PC-3 (cell line): ENCODE measurements around the gene EPO. TPM values are rescaled to one million over a fixed set of nuclear protein-coding genes. Genes with fewer than 3 reads are reported as not detected.

Experiments
- ATAC-seq: fragments of 200-7000 bp; cut with Tn5 transposase; 2 replicates; pipeline ENCODE4 v1.9.1; 2020; ENCODE audit warnings: mild to moderate bottlenecking, moderate library complexity
- BruUV-seq: library from RNA; stranded (reverse); fragments of 400-500 nt; replicated peaks from 2 replicates; lab custom pipeline; 2021; lab: Mats Ljungman, UMichigan
- CTCF ChIA-PET: fragments of 300-600 bp; sonication (Branson Sonifier 250); formaldehyde crosslinking; loops from one replicate; lab custom pipeline; 2022; ENCODE audit warnings: antibody characterized with exemption; lab: Charles Lee
- POLR2A ChIA-PET: fragments of 300-600 bp; sonication (Branson Sonifier 250); formaldehyde crosslinking; loops from one replicate; lab custom pipeline; 2022; ENCODE audit warnings: antibody characterized with exemption; ENCODE audit not compliant: unreplicated experiment; lab: Charles Lee
- DNase-seq: peaks from one replicate; pipeline ENCODE4 v3.0.0-alpha.2; 2015
- H2AFZ ChIP-seq: fragments of 300-600 bp; sonication (generic); 2 replicates; pipeline ENCODE4 v1.6.0; 2016; ENCODE audit warnings: antibody characterized with exemption, low read length
- H3F3A ChIP-seq: fragments of 300-600 bp; sonication (generic); one replicate; pipeline ENCODE4 v1.6.0; 2017; ENCODE audit warnings: antibody characterized with exemption, low read length, control low read depth, mild to moderate bottlenecking; ENCODE audit not compliant: unreplicated experiment
- H3K27ac ChIP-seq: fragments of 300-600 bp; sonication (generic); 2 replicates; pipeline ENCODE4 v1.5.1; 2016; ENCODE audit warnings: mild to moderate bottlenecking, low read length
- H3K27me3 ChIP-seq: fragments of 300-600 bp; sonication (generic); 2 replicates; pipeline ENCODE4 v1.6.1; 2016; ENCODE audit warnings: low read length, mixed read lengths
- H3K36me3 ChIP-seq: fragments of 300-600 bp; sonication (generic); 2 replicates; pipeline ENCODE4 v1.6.1; 2016; ENCODE audit warnings: low read depth, mixed run types, low read length, mixed read lengths
- H3K4me1 ChIP-seq: fragments of 300-600 bp; sonication (generic); 2 replicates; pipeline ENCODE4 v1.5.1; 2016; ENCODE audit warnings: low read length; ENCODE audit not compliant: insufficient read depth
- H3K4me2 ChIP-seq: fragments of 300-600 bp; sonication (generic); 2 replicates; pipeline ENCODE4 v1.6.0; 2016; ENCODE audit warnings: low read length
- H3K4me3 ChIP-seq: fragments of 300-600 bp; sonication (generic); 2 replicates; pipeline ENCODE4 v1.5.1; 2016; ENCODE audit warnings: mild to moderate bottlenecking, low read length, mixed read lengths
- H3K79me2 ChIP-seq: fragments of 300-600 bp; sonication (generic); 2 replicates; pipeline ENCODE4 v1.6.1; 2017; ENCODE audit warnings: low read length, mixed read lengths
- H3K9ac ChIP-seq: fragments of 300-600 bp; sonication (generic); 2 replicates; pipeline ENCODE4 v1.6.0; 2016; ENCODE audit warnings: mild to moderate bottlenecking, low read length
- H3K9me2 ChIP-seq: fragments of 300-600 bp; sonication (generic); replicated peaks from 2 replicates; pipeline ENCODE4 v1.6.1; 2016; ENCODE audit warnings: mixed run types, low read length, mixed read lengths
- H3K9me3 ChIP-seq: fragments of 300-600 bp; sonication (generic); 2 replicates; pipeline ENCODE4 v1.6.1; 2016; ENCODE audit warnings: low read length, mixed read lengths
- H4K20me1 ChIP-seq: fragments of 300-600 bp; sonication (generic); 2 replicates; pipeline ENCODE4 v1.6.1; 2016; ENCODE audit warnings: low read length, mixed read lengths
- CTCF ChIP-seq: fragments of 300-600 bp; sonication (generic); conservative IDR thresholded peaks from 2 replicates; pipeline ENCODE4 v1.5.1; 2017; ENCODE audit warnings: antibody characterized with exemption, low read depth, mild to moderate bottlenecking, low read length
- EZH2 ChIP-seq: fragments of 300-600 bp; sonication (generic); IDR thresholded peaks from one replicate; pipeline ENCODE4 v1.6.1; 2017; ENCODE audit warnings: antibody characterized with exemption, mild to moderate bottlenecking, low read length; ENCODE audit not compliant: unreplicated experiment
- EZH2phosphoT487 ChIP-seq: fragments of 300-600 bp; sonication (generic); IDR thresholded peaks from 2 replicates; pipeline ENCODE4 v1.6.1; 2018; ENCODE audit warnings: mild to moderate bottlenecking, antibody characterized with exemption, low read length, borderline replicate concordance
- intact Hi-C: fragments of 100-400 bp; cut with micrococcal nuclease; formaldehyde crosslinking; loops from 2 replicates; pipeline ENCODE4 v1.9.0; 2023
- total RNA-seq: library from RNA; depleted of rRNA; stranded (reverse); fragments of >200 nt; gene quantifications from 2 replicates; pipeline ENCODE4 v1.2.3, GENCODE V29; 2014

EPO gene
- total RNA-seq, 1 experiment from 2014 or later, result not detected

GRCh38 chr7:100692578-100692961 lies 27.7 kb upstream of the EPO start:
- peaks cover 5% of the 10 kb centered on the region for H4K20me1 ChIP-seq
- H3K9me2 ChIP-seq, result no peaks in the 10 kb centered on the region
- ChIA-PET CTCF (interaction anchor here (0.7 kb wide), 2 partner anchors 33 to 54 kb away, joined by 4 read pairs; no protein-coding TSS in a partner anchor), POLR2A (interaction anchor here (0.7 to 1.1 kb wide), 2 partner anchors 19 to 80 kb away, joined by 3 to 6 read pairs; partner anchors contain the start of genes GNB2 and MOSPD3)
- no peak for DNase-seq
- peak overlapping the region; percentile 90 for H3K4me2 ChIP-seq
- no peak for ATAC-seq
- H3K4me1 ChIP-seq, result peaks cover 12% of the 10 kb centered on the region
- no peaks in the 10 kb centered on the region for H3F3A ChIP-seq
- TSS peak; percentile 44 for BruUV-seq
- H3K4me3 ChIP-seq, result peak overlapping the region; percentile 96
- TF ChIP-seq EZH2, result no peak
- TF ChIP-seq EZH2phosphoT487, result no peak
- no peak for TF ChIP-seq CTCF
- H3K27me3 ChIP-seq, result no peaks in the 10 kb centered on the region
- H3K27ac ChIP-seq, result no peak overlapping the region
- H3K79me2 ChIP-seq, result peaks cover 54% of the 10 kb centered on the region
- intact Hi-C loops, result loop anchor here (5.0 kb wide), 1 partner anchor 105 kb away; the partner anchor contains the start of genes FBXO24 and LRCH4
- H3K9me3 ChIP-seq, result no peaks in the 10 kb centered on the region
- H3K9ac ChIP-seq, result peak overlapping the region; percentile 91
- H3K36me3 ChIP-seq, result no peaks in the 10 kb centered on the region; the same call in none of the 2 replicates
- no peak overlapping the region for H2AFZ ChIP-seq

GRCh38 chr7:100693312-100694097 lies 26.8 kb upstream of the EPO start:
- Histone ChIP-seq H3F3A (no peaks in the 10 kb centered on the region), H3K79me2 (peaks cover 52% of the 10 kb centered on the region), H3K9me2 (no peaks in the 10 kb centered on the region), H3K9ac (peak overlapping the region; percentile 91), H3K4me2 (peak overlapping the region; percentile 90), H3K27me3 (no peaks in the 10 kb centered on the region), H3K4me1 (peaks cover 12% of the 10 kb centered on the region), H3K9me3 (no peaks in the 10 kb centered on the region), H2AFZ (no peak overlapping the region), H3K4me3 (peak overlapping the region; percentile 96), H3K27ac (no peak overlapping the region), H4K20me1 (peaks cover 5% of the 10 kb centered on the region), H3K36me3 (no peaks in the 10 kb centered on the region; the same call in none of the 2 replicates)
- CTCF ChIA-PET, result interaction anchor here (0.6 to 0.7 kb wide), 2 partner anchors 55 to 81 kb away, joined by 4 read pairs; partner anchors contain the start of gene MOSPD3
- intact Hi-C loops, result loop anchor here (5.0 kb wide), 1 partner anchor 106 kb away; the partner anchor contains the start of genes FBXO24 and LRCH4
- no TSS peak for BruUV-seq
- TF ChIP-seq CTCF (no peak), EZH2phosphoT487 (no peak), EZH2 (no peak)
- DNase-seq (no peak), ATAC-seq (peak; percentile 42)
- POLR2A ChIA-PET, result interaction anchor here (0.6 to 1.1 kb wide), 3 partner anchors 13 to 164 kb away, joined by 3 to 6 read pairs (median 4); partner anchors contain the start of genes MOSPD3 and POP7
